PC-3 (cell line): Measurements from ENCODE around the gene ZNF318.

Experiments
- CTCF ChIP-seq: fragments of 300-600 bp; sonication (generic); conservative IDR thresholded peaks from 2 replicates; pipeline ENCODE4 v1.5.1; 2017; ENCODE audit warnings: antibody characterized with exemption, low read depth, mild to moderate bottlenecking, low read length
- EZH2 ChIP-seq: fragments of 300-600 bp; sonication (generic); IDR thresholded peaks from one replicate; pipeline ENCODE4 v1.6.1; 2017; ENCODE audit warnings: antibody characterized with exemption, mild to moderate bottlenecking, low read length; ENCODE audit not compliant: unreplicated experiment

GRCh38 chr6:43297644-43298564, 71.5 kb downstream of the ZNF318 start, which contains the start of gene SLC22A7:
- TF ChIP-seq CTCF, result no peak
- no peak for TF ChIP-seq EZH2
